Stimulated activated CD4-positive, alpha-beta T cell treated with anti-CD3 and anti-CD28 coated beads, Interleukin-2, amount 100 ng/mL, for 4 hours (primary cell): ENCODE results near the gene TENM3.

Experiments used
- DNase-seq: peaks from one replicate; pipeline ENCODE4 v3.0.0-alpha.2; 2020; ENCODE audit warnings: low read depth

TENM3 gene

DNA sequence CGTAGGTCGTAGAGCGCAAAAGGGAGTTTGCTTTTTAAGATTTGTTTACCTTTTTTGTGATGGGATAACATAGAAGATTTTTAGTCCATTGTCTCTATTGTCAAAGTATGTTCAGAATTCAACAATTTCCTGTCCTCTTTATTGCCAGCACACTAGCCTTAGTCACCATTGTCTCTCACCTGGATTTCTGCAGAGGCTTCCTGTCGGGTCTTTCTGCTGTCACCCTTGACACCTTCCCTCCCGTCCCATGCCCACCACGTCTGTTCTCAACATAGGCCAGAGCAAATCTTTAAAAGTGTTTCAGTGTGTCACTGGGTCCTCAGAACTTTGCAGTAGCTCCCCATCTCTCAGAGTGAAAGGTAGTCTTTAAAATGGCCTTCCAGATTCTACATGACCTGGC lies 323.9 kb downstream of the TENM3 start:
- no peak for DNase-seq

DNA sequence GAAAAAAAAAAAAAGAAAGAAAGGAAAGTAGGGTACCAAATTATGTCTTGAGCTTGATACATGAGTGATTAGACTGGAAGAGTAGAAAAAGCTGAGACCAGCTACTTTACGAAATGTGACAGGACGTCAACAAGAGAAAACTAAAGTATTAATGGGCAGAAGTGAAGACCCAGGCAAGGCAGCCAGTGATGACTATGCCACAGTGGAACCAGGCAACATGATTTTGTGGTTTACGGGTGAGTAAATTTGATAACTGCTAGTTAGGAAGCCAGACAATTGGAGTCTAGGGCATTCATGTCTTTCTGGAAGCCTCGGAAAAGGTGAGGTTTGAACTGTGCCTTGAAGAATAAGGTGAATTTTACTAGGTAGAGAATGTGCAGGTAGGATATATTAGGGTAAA lies 326.4 kb downstream of the TENM3 start:
- no peak for DNase-seq

DNA sequence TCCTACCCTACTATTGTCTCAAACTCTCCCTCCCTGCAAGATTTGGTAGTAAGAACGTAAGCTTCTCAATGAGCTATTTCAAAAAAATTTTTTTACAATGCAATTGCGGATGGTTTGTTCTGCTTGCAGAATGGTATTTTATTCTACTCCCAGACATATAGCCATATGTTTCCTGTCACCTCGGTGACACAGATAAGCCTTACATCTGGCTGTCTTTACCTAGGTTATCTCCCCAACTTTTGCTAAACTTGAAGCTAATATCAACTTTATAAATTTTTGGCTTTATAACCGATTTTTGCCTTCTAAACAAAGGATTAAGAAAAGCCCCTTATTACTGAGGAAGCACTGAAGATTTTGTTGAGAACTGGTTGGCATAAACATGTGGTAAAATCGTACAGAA lies 331.5 kb downstream of the TENM3 start:
- DNase-seq: no peak

DNA sequence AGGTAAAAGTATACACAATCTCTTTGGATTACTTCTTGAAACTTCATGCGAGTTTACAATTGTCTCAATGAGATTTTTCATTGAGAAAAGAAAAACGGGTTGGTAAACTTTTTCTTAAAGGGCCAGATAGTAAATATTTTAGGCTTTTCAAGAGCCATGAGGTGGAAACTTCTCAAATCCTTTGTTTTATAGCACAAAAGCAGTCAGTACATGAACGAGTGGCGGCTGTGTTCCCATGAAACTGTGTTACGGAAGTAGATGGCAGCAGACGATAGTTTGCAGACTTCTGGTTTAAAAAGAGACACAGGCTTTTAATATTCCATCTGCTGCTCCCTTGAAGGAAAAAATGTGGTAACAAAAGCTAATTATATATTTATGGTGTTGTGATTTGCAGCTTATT lies 332.0 kb downstream of the TENM3 start:
- no peak for DNase-seq

DNA sequence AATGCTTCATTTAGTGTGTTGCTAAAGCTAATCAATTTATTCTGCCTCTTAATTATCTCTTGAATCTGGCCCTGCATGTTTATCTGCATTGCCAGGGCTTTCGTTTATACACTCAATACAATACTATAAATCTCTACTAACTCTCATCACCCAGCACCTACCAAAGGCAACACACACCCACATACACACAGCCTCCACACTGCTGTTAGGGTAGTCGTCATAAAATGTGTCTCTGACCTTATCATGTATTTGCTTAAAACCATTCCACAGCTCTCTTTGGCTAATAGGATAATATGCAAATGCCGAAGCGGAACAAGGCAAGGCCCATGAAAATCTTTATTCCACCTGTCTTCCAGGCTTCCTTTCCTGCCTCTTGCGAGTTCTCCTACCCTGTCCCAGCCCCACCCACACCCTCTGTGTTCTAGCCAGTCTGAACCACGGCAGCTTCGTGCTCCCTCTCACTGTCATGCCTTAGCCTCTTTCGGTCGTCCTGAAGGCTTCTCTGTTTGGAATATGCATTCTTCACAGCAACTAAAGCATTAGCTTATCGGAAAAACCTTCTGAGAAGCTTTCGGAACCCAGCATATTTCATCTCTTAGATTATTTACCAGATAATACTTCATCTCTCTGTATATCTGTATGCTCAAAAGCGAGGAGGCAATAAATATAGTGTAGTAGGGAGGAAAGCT lies 333.5 kb downstream of the TENM3 start:
- DNase-seq: no peak

DNA sequence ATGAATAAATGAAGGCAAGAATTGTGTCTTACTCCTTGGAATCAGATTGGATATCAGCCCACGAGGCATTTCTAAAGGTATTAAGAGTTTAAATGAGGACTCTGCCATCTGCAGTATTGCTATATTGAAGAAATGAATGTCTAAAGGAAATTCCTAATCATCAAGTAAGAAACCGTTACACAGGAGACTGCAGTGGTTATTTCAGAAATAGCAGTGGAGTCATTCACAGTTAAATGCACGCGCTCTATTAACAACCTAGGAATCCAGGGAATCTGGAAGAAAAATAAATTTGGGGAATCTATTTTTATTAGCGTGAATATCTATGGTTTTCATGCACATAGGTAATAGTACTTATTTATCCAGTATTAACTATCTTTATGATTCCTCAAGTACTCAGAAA lies 334.2 kb downstream of the TENM3 start:
- no peak for DNase-seq

DNA sequence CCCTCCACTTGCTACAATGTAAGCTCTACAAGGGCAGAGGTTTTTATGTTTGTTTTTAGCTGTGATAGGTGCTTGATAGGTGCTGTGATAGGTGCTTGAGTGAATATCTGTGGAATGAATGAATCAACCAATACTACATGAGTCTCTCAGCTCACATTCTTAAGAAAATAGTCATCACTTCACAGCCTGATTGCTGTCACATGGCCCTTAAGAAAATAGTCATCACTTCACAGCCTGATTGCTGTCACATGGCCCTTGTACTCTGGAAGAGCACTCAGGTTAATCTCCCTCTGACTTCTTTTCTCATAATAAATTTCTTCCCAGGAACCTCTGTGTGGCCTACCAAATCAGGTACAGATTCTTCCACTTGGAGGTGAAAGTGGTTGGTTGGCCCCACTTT lies 335.2 kb downstream of the TENM3 start:
- DNase-seq: no peak

DNA sequence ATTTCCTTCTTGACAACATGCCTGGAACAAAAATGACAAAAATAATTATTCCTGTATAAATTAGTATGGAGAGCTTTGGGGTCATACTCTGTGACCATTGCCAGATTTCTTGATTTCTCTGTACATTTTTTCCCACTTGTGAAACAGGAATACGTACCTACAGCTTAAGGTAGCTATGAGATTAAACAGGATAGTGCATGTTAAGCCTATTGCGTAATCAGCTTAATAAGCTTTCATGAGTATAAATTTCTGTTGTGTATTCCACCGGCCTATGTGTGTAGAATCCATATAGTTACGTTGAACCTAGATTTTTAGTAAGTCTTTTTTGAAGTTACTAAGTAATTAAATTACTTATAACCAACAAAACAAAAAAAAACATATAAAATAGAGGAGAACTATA lies 339.0 kb downstream of the TENM3 start:
- no peak for DNase-seq

DNA sequence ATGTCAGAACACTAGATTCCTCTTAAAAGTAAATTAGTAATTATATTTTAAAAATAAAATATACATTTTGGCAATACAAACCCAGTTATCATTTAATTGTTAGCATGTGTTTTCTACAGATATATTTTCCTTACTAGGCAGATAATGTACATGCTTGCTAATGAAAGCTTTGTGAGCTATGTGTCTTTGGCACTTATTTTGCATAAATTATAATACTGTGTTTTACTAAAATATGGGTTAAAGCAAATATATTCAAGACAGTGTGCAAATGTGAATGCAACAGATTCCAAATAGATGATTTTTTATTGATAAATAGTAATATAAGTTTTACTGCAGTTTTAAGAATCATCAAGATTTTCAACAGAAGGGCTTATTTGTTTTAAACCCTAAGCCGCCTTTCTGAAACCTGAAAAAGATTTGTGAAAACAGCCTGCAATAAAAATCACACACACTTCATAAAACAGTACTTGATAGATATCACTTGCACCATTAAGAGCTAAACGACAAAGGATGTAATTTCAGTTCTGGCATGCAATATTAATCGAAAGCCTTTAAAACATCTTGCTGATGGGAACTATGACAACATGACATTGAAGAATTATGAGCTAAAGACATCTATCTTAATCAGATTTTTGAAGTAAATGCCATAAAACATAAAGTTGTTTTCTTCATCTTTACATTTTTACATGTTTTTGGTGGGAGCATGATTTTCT lies 340.7 kb downstream of the TENM3 start:
- no peak for DNase-seq

DNA sequence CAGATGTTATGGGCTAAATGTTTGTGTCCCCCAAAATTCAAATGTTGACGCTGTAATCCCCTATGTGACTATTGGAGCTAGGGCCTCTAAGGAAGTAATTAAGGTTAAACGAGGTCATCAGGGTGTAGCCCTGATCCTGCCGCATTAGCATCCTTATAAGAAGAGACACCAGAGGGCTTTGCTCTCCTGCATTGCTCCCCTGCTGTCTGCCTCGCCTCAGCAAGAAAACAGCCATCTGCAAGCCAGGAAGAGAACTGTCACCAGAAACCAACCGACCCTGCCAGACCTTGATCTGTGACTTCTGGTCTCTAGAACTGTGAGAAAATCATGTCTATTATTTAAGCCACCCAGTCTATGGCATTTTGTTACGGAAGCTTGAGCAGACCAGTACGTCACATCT lies 342.1 kb downstream of the TENM3 start:
- DNase-seq: no peak

DNA sequence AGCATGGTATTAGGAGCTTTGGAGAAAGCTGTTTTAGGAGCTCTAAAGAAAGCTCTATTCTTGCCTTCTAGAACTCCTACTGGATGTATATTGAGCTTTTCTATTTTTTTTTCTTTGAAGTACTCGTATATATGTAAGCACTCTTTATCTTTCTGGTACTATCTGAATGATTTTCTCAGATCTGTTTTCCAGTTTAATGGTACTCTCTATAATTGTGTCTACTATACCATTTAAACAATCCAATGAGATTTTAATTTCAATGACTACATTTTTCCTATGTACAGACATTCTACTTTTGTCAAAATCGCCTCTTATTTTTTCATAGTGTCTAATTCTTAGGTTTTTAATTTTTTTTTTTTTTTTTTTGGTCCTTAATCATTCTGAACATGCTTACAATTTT lies 345.9 kb downstream of the TENM3 start:
- no peak for DNase-seq

DNA sequence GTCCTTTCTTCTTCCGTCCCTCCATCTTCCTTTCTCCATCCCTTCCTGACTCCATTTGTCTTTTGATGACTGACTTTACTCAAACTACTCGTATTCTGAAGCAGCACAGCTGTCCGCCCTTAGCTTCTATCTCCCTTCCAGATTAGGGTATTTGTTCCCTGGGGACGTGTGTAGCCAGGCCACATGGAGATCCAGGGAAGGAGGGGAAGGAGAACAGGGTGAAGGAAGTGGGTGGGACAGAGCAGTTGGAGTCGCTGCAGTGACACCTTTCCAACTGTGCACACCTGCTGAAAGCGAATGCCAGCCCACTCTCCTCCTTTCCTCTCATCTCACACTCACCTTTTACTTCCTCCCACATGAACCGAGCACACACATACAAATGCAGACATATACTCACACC lies 350.2 kb downstream of the TENM3 start:
- DNase-seq: no peak

DNA sequence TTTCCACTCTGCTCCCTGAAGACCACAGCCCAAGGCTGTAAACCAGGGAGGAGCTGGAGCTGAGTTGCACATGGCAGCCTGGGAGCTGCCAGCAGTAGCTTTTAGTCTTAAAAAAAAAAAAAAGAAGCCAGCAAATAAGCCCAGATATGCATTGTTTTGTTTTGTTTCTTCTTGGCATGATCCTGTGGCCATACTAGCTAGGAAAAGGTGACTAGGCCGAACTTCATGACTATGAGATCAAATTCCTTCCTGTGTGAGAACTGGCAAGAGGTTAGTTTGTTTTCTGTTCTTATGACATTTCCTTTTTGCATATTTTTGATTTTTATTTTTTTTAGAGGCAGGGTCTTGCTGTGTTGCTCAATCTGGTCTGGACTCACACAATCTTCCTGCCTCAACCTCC lies 350.7 kb downstream of the TENM3 start:
- no peak for DNase-seq

DNA sequence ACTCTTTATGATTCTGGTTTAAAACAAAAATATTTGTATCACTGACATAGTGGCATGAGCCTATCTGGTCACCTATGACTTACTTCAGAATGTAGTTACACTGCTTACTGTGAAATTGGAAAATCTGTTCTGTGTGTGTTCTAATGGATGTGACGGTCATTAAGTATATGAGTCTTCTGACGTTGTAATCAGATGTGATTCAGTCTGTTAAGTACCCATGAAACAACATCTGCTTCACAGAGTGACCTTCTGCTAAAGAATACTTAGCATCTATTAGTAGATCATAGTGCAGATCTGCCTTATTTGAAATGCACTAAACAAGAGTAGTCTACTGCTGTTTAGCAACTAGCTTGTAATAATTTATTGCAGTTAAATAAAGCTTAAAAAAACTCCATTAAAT lies 356.9 kb downstream of the TENM3 start:
- no peak for DNase-seq

DNA sequence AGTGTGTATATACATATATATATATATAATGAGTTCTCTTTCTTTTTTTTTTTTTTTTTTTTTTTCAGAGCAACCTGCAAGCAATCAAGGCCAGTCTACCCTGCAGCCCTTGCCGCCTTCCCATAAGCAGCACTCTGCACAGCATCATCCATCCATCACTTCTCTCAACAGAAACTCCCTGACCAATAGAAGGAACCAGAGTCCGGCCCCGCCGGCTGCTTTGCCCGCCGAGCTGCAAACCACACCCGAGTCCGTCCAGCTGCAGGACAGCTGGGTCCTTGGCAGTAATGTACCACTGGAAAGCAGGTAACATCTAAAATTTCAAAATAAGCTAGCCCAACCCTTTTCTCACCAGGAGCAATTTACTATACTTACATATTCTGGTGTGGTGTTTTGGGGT lies 357.7 kb downstream of the TENM3 start:
- DNase-seq: no peak

DNA sequence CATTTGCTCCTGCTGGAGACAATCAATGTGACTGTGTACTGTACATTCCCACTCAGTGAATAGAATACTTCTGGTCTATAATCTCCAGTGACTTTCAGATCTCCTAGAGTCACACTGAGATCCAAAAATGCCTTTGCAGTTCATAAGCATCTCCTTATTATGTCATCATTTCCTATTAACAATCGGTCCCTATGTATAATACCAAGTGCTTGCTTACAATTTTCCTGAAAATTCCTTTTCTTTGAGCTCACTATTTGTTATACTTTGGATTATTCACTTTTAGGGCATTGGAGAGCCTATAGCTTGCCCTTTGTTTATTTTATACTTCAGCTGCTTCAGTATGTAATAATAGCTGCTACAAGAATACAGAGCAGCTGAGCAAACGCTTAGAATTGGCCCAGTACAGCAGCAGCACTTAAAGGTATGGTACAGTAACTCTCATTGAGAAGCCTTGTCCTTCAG lies 361.0 kb downstream of the TENM3 start:
- no peak for DNase-seq

DNA sequence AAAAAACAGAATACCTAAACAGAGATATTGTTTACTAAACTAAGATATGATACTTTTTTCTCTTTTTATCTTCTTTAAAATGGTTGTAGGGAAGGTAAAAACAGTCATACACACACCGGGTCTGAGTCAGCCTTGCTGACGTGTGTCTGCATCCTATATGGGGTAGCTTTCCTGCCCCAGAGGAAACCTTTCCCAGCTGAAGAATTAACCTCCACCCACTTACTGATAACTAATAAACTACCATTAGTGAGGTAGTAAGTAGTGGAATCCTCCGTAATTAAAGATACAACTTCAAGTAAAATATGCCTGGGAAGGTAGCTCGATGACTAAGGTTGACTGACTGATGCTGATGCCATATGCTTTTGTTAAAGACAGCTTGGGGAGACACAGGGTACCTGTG lies 361.8 kb downstream of the TENM3 start:
- no peak for DNase-seq

DNA sequence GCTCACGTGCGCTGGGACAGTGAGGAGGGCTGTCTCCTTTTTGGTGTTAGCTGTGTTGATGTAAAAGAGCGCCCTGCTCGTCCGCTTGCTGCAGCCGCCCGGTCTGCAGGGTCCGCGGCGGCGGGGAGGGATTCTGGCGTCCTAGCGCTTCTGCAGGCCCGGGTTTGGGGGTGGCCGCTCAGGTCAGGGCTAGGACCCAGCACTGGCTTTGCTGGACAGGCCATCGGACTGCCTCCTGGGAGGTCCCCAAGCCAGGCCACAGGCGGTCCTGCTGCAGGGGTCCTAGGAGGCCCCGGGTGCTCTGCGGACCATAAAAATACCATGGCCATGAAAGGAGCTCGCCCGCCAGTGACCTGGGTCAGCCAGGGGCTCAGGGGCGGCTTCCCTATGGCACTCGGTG lies 365.3 kb downstream of the TENM3 start:
- no peak for DNase-seq

DNA sequence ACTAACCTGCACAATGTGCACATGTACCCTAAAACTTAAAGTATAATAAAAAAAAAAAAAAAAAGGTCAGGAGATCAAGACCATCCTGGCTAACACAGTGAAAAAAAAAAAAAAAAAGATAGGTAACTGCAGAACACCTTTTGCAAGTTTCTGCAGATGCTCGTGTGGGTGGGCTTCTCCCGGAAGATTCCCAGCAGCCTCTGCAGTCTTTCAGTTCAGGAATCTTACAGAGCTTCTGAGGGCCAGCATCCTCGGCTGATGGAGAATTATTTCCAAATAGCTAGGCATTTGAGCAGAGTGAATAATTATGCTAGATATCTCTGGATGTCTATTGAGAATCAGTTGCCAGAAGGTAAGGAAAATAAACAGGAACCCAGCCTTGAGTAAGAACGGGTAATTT lies 373.3 kb downstream of the TENM3 start:
- DNase-seq: no peak

DNA sequence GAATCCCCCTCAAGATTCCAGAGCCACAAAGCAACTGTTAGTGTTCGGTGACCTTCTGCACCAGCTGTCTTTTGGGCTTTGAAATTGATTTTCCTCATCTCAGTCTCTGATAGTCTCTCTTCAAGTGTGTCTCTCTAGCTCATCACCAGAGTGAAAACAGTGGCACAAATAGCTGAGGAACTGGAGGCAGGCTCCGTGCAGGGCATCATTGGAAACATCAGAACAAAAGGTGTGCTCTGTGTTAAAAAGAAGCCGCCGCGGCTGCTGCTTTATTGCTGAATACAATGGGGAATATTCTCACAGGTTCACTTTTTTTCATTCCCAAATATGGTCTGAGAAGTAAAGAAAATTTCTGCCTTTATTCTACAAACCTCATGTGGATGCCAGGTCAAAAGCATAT lies 376.5 kb downstream of the TENM3 start:
- DNase-seq: no peak

DNA sequence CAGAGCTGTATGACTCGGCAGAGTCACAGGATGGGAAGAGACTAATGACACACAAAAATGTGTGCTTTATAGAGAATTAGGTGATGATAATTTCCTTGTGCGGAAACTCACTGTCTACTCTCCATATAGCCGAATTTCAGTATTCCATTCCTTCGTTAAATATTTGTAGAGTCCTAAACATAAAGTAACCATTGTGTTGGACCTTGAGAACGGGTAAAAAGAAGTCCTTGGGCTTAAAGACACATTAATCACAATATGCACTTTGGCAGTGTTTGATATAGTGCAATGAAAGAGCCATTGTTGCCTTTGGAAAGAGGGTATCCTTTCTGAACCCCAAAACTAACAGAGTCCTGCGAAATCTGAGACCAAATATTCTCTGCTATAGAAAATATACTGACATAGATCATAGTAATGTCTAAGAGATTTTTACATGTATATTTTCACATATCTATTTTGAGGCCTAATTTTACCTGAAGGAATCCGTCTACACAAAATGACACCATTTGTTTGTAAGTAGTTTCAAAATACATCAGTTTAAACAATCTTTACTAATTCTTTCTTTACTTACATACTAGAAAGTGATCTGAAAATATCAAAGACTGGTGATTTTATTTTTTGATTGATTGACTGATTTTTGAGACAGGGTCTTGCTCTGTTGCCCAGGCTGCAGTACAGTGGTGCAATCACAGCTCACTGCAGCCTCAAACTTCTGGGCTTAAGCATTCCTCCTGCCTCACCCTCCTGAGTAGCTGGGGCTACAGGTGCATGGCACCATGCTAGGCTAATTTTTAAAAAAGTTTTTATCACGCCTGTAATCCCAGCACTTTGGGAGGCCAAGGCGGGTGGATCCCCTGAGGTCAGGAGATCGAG lies 377.1 kb downstream of the TENM3 start:
- no peak for DNase-seq

DNA sequence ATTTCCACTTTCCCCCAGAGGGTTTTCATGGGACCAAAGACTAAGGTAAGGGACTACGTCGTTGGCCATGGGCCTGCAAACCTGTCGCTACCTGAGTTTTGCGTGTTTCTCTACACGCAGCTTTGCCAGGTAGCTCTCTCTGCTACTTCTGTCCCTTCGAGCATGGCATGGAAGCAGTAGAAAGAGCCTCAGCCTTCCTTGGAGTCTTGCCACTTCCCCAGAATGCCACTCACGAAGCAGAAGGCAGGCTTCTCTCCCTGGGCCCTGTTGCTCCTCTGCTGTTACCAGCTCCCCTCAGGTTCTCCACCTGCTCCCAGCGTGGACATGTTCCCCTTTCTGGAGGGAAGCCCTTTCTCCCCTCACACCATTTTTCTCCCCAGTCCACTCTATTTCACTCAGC lies 381.1 kb downstream of the TENM3 start:
- DNase-seq: no peak

DNA sequence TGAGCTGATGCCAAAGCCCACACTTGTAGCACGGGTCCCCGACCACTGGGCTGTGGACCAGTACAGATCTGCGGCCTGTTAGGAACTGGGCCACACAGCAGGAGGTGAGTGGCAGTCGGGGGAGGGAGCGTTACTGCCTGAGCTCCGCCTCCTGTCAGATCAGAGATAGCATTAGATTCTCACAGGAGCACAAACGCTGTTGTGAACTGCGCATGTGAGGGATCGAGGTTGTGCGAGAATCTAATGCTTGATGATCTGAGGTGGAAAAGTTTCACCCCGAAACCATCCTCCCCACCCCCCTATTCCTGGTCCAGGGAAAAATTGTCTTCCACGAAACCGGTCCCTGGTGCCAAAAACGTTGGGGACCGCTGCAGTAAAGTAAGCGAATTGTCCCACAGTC lies 382.0 kb downstream of the TENM3 start:
- DNase-seq: no peak
